NOMO-1 treated with DMSO at 0.1 percent for 48 hours (cell line): ENCODE measurements around the gene S100B.
"Not testable (repeated sequence)": the region's sequence is repeated elsewhere in the genome, so short reads cannot be mapped to it uniquely, and the experiment has no call there.

ENCODE experiments used
- DNase-seq: peaks from one replicate; lab custom pipeline; 2025; ENCODE audit not compliant: unreplicated experiment; lab: John Stamatoyannopoulos, UW

Gene S100B

DNA sequence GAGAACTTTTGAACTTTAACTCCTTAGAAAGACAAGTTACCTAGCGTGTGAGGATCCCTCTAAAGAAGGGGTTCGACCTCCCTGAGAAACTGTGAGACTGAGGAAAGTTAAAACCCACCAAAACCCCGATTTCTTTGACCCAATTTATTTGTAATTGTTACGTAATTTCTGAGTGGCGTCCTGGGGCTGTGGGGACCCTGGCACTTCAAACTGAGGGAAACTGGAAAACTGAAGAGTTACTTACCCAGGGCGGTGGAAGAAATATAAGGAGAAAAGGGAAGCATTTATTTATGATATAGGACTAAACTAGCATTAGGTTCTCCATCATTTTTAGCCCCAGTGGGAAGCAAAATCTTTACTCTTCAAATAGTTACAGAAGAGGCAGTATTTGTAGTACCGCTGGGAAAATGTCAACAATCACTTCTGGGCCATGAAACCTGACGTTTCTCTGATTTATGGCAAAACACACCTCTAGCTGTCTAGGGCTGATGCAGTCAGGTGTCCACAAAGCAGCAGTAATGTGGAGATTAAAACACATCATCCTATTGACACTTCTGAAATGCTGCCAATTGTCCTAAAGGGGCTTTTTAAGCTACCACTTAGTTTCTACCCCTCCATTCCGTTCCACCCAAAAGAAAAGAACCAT is 430 bp downstream of the S100B start:
- no peak for DNase-seq

DNA sequence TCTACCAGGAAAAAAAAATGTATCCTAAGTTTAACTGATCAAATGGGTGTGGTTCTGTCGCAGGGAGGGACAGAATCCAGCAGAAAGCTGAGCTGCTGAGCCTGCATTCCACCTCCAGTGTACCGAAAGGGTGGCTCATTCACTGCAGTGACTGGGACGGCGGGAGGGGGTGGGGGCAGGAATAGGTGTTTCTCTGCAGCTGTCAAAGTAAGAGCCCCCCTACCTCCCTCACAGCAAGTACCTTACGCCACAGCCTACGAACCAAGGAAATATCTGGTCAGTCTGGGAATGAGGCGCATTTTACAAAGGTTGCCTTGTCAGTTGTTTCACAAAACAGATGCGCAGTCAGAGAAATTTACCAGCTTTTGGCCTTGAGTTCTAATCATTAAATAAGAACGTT is 1.7 kb downstream of the S100B start:
- DNase-seq: no peak

DNA sequence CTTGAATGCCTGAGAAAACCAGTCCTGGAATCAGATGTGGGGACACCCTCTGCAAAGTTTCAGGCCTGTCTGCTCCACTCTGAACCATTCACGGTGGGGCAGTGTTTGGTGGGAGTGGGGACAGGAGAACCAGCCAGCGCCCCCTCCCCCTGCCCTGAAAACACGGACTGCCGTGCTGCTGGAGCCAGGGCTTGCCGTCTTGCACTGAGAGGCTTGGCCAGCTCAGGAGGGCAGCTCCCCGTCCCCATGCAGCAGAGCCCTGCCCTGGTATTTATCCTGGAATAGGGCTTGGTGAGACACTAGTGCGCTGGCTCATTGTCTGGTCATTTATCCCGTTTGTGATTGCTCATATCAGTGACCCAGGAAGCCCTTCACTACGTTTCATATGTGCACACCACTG is 3.9 kb downstream of the S100B start:
- DNase-seq: no peak

DNA sequence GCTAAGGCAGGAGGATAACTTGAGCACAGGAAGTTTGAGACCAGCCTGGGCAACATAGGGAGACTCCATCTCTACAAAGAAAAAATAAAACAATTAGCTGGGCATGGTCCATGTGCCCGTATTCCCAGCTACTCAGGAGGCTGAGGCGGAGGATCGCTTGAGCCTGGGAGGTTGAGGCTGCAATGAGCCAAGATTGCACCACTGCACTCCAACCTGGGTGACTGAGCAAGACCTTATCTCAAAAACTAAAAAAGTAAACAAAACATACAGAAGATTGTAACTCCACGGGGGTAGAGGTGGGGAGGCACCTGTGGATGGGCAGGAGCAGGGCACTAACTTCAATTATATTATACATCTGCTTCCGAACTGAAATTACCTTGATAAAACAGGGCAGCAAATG is 4.6 kb downstream of the S100B start:
- no peak for DNase-seq

DNA sequence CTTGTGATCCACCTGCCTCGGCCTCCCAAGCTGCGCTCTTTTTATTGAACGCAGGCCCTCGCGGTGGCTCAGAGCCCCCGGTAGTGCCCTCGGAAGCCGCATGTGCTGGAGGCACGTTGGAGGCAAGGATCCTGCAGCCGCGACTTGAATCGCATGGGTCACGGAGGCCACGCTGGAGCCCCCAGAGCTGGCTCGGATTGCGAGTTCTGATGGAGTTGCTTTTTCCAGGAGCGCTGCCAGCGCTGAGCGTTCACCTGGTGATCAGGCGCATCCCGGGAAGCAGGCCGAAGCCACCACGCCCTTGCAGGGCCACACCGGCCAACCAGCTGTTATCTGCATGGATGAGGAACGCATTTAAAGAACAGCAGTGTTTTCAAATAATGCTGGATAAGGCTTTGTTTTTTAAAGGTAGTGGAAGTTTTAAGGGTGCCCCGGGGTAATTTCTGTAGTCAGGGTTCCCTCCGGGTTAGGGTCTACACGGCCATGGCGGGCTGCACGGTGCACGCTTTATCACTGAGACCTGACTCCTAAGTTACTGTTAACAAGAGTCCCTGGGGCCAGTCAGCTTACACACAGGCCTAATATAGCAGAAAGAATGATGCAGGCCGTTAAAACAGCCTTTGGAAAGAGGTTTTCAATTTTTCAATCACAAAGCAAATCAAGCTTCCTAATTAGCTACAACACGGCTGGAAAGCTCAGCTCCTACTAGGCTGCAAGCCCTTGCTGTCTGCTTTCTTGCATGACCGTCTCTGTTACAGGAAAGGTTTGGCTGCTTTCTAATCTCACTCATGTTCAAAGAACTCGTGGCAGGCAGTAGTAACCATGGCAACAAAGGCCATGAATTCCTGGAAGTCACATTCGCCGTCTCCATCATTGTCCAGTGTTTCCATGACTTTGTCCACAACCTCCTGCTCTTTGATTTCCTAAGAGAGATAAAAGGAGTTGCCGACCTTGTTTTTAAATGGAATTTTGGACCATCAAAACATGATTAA is 6.0 kb downstream of the S100B start:
- DNase-seq: no peak

DNA sequence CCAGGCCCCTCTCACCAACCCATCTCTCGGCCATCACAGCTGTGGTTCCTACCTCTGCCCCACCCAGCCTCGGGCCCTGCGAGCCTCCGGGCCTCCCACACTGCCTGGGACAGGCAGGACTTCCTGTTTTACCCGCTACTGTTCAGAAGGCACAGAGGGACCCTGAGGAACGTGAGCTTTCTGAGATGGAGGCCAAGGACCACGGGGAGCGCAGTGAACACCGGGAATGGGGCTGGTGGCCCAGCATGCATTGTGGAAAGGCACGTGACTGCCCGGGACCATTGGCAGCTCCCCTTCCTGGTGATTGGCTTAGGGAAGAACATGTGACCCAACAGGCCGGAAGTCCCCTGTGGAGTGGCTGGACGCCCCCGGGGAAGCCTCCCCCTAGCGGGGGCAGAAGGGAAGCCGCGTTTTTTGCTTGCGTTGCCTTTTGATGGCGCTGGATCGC is 7.0 kb downstream of the S100B start:
- DNase-seq: no peak

DNA sequence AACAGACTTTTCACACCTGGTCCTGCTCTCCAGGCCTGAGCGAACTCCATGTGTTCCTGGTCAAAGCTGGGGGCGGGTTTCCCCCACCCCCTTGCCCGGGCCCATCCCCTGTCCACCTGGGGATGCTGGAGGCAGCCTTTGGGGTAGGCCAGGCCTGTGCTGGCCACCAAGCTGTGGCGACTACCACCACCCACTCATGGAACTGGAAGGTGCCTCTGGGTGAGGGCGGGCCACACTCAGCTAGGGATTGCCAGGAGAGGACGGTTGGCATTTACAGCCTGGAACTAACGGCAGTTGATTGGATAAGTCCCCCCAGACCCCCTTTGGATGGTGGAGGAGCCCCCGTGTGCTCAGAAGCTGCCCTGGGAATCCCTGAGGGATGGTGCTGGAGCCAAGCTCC is 7.9 kb downstream of the S100B start:
- no peak for DNase-seq

DNA sequence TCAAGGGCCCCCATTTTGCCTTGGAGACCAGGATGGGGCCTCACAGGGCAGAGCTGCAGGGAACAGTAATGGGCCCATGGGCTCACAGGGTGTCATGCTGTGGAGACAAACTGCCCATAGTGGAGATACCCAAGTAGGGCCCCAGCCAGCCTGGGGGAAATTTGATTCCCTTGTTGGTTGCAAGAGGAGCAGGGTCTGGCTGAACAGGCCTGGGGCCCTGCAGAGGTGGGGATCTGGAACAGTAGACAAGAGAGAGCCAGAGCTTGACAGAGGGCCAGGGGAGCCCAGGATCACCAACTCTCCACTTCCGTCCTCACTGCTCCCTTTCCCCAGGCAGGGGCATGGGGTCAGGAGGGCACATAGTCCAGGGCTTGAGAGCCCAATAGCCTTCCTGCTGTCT is 8.7 kb downstream of the S100B start:
- DNase-seq: no peak

DNA sequence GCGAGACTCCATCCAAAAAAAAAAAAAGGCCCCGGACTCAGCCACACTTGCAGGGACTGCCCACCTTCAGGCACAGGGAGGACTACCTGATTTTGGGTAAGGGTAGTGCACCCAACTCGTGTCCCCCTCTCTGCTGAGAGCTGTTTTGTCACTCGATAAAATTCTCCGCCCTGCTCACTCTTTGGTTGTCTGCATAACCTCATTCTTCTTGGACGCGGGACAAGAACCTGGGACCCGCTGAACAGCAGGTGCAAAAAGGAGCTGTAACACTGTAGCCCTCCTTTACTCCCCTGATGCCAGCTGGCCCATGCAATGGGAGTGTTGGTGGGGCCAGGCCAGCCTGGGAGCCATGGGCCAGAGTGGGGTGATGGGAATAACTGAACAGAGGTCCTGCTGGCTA is 10.6 kb downstream of the S100B start:
- no peak for DNase-seq

DNA sequence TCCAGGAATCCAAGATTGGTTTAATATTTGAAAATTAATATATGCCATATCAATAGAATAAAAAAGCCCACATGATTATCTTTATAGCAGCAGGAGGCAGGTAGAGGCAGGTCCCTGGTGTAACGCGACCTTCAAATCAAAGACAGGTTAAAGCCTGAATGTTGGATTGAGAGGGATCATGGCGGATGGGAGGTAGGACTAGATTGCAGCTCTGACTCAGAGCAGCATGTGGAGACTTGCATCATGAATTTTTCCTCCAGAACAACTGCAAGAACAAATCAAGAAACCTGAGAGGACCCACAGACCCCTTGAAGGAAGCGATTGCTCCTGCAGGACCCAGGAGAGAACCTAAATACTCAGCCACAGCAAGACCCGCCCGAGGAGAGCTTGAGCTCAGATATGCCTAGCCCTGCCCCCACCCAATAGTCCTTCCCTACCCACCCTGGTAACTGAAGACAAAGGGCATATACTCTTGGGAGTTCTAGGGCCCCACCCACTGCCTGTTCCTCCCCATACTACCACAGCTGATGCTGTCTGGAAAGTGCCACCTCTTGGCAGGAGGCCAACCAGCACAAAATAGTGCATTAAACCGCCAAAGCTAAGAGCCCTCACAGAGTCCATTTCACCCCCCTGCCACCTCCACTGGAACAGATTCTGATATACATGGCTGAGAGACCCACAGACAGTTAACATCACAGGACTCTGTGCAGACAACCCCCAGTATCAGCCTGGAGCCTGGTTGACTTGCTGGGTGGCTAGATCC is 19.5 kb downstream of the S100B start:
- DNase-seq: no peak

DNA sequence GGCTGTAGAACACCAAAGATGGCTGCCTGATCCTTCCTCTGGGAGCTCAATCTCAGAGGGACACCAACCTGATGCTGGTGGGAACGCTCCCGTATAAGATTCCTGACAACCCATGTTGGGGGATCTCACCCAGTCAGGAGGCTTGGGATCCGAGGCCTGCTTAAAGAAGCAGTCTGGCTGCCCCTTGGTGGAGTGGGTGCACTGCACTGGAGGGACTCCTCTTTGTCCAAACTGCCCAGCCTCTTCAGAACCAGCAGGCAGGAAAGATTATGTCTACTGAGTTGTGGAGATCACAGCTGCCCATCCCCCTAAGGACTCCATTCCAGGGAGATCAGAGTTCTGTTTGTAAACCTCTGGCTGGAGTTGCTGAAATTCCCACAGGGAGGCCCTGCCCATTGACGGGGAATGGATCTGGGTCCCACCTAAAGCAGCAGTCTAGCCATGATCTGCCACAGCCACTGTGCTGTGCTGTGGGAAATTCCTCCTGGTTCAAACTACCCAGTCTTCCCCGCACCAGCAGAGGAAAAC is 23.0 kb downstream of the S100B start:
- DNase-seq: no peak

DNA sequence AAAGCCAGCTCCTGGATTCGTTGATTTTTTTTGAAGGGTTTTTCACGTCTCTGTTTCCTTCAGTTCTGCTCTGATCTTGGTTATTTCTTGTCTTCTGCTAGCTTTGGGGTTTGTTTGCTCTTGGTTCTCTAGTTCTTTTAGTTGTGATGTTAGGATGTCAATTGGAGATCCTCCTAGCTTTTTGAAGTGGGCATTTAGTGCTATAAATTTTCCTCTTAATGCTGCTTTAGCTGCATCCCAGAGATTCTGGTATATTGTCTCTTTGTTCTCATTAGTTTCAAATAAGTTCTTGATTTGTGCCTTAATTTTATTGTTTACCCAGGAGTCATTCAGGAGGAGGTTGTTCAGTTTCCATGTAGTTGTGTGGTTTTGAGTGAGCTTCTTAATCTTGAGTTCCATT is 25.5 kb downstream of the S100B start:
- DNase-seq: not testable (repeated sequence)

DNA sequence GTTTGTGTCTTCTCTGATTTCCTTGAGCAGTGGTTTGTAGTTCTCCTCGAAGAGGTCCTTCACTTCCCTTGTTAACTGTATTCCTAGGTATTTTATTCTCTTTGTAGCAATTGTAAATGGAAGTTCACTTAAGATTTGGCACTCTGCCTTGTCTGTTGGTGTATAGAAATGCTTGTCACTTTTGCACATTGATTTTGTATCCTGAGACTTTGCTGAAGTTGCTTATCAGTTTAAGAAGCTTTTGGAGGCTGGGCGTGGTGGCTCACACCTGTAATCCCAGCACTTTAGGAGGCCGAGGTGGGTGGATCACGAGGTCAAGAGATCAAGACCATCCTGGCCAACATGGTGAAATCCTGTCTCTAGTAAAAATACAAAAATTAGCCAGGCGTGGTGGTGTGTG is 27.1 kb downstream of the S100B start:
- DNase-seq: not testable (repeated sequence)

DNA sequence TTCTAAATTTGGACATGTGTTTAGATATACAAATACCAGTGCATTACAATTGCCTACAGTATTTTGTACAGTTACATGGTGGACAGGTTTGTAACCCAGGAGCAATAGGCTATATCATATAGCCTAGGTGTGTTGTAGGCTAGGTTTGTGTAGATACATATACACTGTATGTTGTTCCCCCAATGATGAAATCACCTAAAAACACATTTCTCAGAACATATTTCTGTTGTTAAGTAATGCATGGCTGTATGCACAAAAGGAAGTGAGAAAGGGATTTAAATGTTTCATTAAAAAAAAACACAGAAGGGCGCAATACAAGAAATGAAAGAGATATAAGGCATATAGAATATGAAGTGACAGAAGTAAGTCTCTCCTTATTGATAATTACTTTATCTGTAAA is 32.0 kb downstream of the S100B start:
- DNase-seq: no peak

DNA sequence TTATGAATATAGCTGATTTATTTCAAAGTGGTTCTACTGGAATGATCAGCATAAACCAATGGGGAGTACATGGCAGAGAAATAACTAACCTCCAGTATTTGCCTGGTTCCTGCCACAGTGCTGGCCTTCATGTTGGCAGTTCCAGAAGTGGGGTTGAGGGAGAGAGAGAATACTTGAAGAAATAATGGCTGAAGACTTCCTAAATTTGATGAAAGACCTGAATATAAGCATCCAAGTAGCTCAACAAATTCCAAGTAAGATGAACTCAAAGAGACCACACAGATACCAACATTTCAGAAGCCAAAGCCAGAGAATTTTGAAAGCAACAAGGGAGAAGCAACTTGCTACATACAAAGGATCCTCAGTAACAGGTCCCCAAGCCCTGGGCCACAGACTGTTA is 34.3 kb downstream of the S100B start:
- no peak for DNase-seq

DNA sequence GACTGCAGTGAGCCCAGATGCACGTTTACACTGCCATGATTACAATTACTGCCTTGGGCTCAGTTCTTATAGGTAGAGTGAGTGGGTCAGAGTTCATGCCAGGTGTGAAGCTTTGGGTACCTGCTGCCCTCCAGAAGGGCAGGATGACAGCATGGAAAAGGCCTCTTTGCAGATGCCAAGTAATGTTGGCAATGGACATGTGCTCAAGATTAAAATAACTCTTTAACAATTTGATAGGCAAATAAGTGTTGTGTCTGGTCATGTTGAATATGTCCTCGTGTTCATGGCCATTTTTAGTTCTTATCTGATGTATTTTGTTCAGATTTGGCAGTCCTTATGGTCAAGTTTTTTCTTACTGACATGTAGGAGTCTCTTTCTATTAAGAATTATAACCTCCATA is 34.8 kb downstream of the S100B start:
- no peak for DNase-seq

DNA sequence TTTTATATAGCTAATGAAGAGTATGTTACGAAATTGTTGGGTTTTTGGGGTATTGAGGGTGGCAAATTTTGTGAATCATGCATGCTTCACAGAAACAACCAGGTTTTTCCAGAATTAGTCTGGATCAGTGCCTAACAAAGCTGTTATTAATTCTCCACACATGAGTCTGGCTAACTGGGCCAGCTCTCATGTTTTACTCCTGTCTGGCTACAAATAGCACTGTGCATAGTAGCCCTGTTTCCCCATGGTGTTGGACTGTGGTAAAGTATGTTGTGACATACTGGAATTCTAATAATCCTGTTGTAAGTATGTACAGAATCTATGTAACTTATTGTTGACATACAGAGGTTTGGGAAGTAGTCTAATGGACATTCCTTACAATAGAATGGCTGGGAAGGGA is 35.8 kb downstream of the S100B start:
- no peak for DNase-seq

DNA sequence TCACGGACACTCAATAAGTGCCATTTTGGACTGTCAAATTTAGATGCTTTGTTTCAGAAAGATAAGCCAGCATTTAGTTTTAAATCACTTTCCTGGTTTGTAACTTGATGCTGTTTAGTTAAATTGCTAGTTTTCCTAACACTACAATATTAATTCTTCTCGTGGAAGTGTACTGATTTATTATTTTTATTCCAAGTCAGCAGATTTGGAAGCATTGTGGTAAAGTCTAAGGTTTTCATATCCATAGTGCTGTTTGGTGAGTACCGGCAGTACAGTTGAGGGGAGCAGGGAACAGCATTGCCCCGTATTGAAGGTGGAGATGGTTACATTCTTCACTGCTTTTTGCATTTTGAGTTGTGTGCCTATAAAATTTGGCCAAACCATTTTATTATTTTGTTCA is 36.3 kb downstream of the S100B start:
- no peak for DNase-seq

DNA sequence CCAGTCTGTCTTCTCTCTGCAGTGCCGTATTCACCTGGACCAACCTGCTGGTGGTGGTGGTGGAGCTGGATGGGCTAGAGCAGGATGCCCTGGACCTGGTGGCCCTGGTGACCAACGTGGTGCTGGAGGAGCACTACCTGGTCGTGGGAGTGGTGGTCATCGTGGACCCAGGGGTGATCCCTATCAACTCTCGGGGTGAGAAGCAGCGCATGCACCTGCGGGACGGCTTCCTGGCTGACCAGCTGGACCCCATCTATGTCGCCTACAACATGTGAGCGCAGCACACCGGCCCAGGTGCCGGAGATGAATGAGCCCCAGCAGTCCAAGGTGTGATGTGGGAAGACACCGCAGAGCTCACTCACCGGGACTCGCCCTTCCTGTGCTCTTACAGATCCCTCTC is 37.5 kb downstream of the S100B start:
- no peak for DNase-seq

DNA sequence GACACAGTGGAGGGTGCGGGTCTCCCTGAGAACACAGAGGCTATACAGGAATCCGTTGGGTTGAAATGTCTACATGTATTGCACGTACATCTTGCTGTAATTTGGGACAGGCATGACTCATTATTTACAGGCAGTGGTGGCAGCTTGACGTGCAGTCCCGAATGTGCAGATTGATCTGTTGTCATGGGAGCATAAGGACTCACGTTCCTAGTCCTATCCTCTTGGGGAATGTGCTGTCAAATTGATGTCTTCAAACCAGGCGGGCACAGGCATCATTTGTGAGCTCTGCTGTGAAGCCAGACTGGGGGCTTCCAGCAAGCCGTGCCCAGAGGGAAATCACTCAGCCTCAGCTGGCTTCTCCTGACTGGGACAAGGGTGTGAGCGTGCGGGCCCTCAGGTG is 40.5 kb downstream of the S100B start:
- no peak for DNase-seq

DNA sequence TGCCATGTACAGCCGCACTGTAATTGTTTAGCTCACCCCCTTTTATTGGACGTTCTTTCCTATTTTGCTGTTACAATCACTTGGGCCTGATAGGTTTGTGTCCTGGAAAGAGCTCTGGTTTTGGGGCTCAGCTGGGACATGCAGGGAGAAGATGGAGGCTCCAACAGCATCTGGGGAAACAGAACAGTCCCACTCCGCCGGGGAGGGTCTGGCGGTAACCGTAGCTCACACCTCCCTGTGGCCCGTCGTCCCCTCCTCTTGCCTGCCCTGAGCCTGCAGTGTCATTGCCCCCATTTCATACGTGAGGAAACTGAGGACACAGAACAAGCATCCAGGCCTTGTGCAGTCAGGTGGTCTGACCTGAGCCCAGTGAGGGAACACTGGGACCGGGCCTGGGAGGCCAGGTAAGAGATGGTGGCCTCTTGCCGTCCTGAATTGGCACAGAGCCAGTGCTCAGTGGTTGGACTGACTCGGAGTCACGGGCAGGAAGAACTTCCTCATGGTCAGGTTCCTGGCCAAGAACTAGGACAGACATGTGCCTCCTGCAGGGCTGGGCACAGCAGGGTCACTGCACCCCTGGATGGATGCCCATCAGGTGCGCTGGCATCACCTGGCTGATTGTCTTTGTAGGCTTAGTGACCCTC is 41.8 kb downstream of the S100B start:
- DNase-seq: no peak
